ENCODE measurements around the gene SOX18. TPM values are rescaled to one million over a fixed set of nuclear protein-coding genes. Genes with fewer than 3 reads are reported as not detected.
A peak's percentile ranks its signal among the peaks of the same experiment; 100 is the strongest.

The SOX18 gene
- total and polyA plus RNA-seq, 10 donors: 7.3 to 63.1 (median 23.9) TPM

DNA sequence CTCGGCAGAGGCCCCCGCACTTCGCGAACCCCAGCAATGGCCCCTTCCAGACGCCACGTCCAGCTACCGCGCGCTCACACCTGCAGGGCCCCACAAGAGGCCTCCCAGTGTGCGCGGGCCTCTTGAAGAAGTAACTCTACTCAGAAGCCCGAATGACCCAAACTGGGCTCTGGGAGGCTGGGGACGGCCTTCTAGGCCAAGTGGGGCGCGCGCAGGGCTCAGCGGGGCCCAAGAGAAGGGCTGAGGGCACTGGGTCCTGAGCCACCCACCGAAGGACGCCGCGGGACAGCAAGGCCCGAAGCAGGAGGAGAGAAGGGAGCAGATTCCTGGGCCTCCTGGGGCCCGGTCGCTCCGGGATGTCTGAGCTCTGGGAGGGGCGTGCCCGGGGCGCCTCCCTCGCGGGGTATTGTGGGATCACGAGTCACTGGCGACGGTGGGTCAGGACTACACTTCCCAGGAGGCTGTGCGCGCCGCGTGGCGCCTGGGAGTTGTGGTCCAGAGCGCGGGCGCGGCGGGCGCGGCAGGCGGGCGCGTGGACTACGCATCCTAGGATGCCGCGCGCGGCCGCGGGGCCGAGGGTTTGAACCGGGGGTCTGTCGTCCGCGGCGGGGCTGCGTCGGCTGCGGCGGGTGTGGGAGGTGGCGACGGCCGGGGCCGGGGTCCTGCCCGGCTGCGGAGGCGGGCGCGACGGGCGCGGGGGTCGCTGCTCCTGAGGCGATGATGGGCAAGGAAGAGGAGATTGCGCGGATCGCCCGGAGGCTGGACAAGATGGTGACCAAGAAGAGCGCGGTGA, 13.4 kb upstream of the SOX18 start, which contains the start of gene TCEA2:
Gene TCEA2, plus strand, starts transcription at position 603 of the 793 bp plus-strand sequence. Its CDS starts 115 bp downstream, at position 718.
- Histone ChIP-seq H3K27ac (peak within 1 kb of the TSS; percentile 55 to 88 (median 82)), H3K4me1 (peaks cover 21 to 68% (median 63%) of the 10 kb centered on the region in 6 donors), H3K9me3 (no peaks in the 10 kb centered on the region), H3K27me3 (replicated peaks in 1 of 7) (no peaks in the 10 kb centered on the region), H3K36me3 (no peaks in the 10 kb centered on the region), H3K4me3 (peak within 1 kb of the TSS; percentile 50 to 98 (median 88))
- intact Hi-C loops (cut with DNase I; ENCODE audit: low total_unique reads): loop anchor here (5.0 kb wide), 1 partner anchor 80 kb away; the partner anchor contains the start of gene PRPF6
- TF ChIP-seq, protein P1, sequence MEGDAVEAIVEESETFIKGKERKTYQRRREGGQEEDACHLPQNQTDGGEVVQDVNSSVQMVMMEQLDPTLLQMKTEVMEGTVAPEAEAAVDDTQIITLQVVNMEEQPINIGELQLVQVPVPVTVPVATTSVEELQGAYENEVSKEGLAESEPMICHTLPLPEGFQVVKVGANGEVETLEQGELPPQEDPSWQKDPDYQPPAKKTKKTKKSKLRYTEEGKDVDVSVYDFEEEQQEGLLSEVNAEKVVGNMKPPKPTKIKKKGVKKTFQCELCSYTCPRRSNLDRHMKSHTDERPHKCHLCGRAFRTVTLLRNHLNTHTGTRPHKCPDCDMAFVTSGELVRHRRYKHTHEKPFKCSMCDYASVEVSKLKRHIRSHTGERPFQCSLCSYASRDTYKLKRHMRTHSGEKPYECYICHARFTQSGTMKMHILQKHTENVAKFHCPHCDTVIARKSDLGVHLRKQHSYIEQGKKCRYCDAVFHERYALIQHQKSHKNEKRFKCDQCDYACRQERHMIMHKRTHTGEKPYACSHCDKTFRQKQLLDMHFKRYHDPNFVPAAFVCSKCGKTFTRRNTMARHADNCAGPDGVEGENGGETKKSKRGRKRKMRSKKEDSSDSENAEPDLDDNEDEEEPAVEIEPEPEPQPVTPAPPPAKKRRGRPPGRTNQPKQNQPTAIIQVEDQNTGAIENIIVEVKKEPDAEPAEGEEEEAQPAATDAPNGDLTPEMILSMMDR (IDR thresholded peaks at IDR 0.05 in 8 of 11, conservative IDR thresholded peaks at IDR 0.05 in 3 of 11): peak in 2 of 11 experiments; percentile 8 to 27
- TF ChIP-seq POLR2A (IDR thresholded peaks at IDR 0.05) (peak in 2 of 3 donors; percentile 21 to 22), POLR2AphosphoS5 (IDR thresholded peaks at IDR 0.05) (peak; percentile 91 to 93 (median 92))
- DNase-seq: peak; percentile 99
- WGBS, 5 donors: 7 to 62% (median 10%) methylated on average over 4 to 85 of the region's 85 CpGs

- no peaks in the 10 kb centered on the region for H3K36me3 ChIP-seq
- peaks cover 0 to 5% (median 0%) of the 10 kb centered on the region in 7 donors for H3K27me3 ChIP-seq (replicated peaks in 1 of 7)
- intact Hi-C loops (cut with DNase I; ENCODE audit: low total_unique reads): loop anchor here (5.0 kb wide), 1 partner anchor 80 kb away; the partner anchor contains the start of gene PRPF6
- H3K27ac ChIP-seq: peak overlapping the region; percentile 55 to 88 (median 82)
- TF ChIP-seq, protein P1 (IDR thresholded peaks at IDR 0.05 in 8 of 11, conservative IDR thresholded peaks at IDR 0.05 in 3 of 11): no peak
- H3K4me3 ChIP-seq: peak overlapping the region in 7 of 8 donors; percentile 50 to 98 (median 88)
- H3K4me1 ChIP-seq: peaks cover 25 to 68% (median 63%) of the 10 kb centered on the region in 6 donors
- no peaks in the 10 kb centered on the region for H3K9me3 ChIP-seq
- 59 to 69% (median 68%) methylated on average over 3 to 5 of the region's 5 CpGs for WGBS, 5 donors
- no peak for DNase-seq
Observed at GRCh38 chr20:64062276-64062595, 12.8 kb upstream of the SOX18 start.

GRCh38 chr20:64058536-64058935, 9.1 kb upstream of the SOX18 start:
- no peak for TF ChIP-seq POLR2A (IDR thresholded peaks at IDR 0.05)
- no peak for TF ChIP-seq POLR2AphosphoS5 (IDR thresholded peaks at IDR 0.05)
- TF ChIP-seq, protein P1 (IDR thresholded peaks at IDR 0.05 in 8 of 11, conservative IDR thresholded peaks at IDR 0.05 in 3 of 11): no peak
- no peaks in the 10 kb centered on the region for H3K9me3 ChIP-seq
- no peaks in the 10 kb centered on the region for H3K36me3 ChIP-seq
- H3K27me3 ChIP-seq (replicated peaks in 1 of 7): peaks cover 0 to 38% (median 0%) of the 10 kb centered on the region in 7 donors
- H3K4me1 ChIP-seq: peaks cover 12 to 68% (median 61%) of the 10 kb centered on the region in 6 donors
- intact Hi-C loops (cut with DNase I; ENCODE audit: low total_unique reads): no loop called here
- DNase-seq: no peak
- H3K4me3 ChIP-seq: peak overlapping the region in 1 of 8 donors; percentile 57
- H3K27ac ChIP-seq: peak overlapping the region in 4 of 8 donors; percentile 83 to 91 (median 87)
- WGBS, 5 donors: 65 to 84% (median 74%) methylated on average over 12 of the region's 12 CpGs

Measured in spleen (tissue), 11 donors.